Measurements from ENCODE around the gene P2RX1.

The P2RX1 gene

GRCh38 chr17:3915995-3916696 lies at the start of gene P2RX1:
TSS of gene P2RX1 (minus strand) at chr17:3916465. CDS start at chr17:3916225, 240 bp downstream.
- peak; percentile 32 for DNase-seq

DNA sequence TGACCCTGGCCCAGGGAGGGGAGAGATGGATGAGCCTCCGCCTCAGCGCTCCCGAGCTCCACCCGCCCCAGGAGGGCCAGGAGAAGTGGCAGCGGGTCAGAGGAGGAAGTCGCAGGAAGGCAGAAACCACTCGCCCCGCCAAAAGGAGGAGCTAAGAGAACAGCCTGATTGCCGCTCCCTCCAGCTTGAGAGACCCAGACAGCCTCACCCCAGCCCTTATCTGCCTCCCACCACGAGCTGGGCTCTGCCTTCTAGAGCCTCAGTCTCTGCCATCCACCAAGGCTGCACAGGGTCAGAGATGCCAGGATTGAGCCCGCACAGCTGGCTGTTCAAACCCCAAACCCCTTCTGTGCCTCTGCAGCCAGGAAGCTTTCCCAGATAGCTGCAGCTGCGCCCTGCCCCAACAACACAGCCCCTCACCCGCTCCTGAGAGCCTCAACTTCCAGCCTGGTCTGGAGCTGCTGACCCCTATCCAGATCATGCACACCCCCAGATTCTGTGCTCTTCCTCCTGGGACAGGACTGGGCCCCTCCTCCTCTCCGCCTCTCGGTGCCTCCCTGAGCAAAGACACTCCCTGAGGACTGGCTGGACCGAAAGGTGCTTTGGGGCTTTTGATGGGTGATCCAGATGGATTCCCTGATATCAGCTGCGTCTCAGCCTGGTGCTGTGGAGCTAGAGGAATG lies 49.0 kb upstream of the P2RX1 start:
- DNase-seq: peak; percentile 70

DNA sequence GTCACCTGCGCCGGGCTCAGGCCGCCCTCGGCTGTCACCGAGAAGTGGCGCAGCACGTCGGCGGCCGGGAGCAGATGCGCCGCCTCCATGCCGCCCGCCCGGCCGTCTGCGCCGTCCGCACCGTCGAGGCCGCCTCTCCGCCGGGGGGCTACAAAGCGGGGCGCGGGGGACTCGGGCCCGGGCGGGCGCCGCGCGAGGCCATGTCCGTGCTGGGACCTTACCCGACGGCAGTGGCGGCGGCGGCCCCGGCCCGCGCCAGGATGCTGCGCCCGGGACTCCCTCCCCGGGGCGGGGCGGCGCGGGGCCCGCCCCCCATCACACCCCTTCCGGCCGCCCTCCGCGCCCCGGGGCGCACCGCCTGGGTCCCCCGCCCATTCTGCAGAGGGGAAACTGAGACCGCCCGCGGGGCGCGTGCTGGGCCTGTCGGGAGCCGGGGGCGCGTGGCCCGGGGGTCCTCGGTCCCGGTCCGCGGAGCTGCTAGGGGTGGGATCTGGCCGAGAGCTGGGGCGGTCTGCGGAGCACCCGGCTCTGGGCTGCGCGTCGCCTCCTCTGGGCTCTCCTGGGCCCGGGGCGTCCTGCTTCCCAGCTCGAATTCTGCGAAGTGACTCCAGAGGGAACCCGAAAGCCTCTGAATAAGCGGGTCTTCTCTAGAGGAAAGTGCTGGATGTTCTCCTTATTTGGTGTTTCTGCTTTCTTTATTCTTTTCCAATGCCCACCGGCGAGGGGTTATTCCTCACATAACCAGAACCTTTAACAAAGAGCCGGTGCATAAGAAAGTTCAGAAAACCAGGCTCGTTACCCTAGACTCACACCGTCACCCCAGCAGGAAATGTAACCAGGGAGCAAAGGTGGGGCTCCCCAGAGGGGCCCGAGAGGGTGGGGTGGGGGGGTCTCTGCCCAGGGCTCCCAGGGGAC lies 48.2 kb upstream of the P2RX1 start, which contains the start of gene ATP2A3:
Gene ATP2A3, minus strand, starts transcription at position 235 of the 915 bp plus-strand sequence. Its CDS starts 146 bp downstream, at position 89.
- DNase-seq: peak; percentile 81

DNA sequence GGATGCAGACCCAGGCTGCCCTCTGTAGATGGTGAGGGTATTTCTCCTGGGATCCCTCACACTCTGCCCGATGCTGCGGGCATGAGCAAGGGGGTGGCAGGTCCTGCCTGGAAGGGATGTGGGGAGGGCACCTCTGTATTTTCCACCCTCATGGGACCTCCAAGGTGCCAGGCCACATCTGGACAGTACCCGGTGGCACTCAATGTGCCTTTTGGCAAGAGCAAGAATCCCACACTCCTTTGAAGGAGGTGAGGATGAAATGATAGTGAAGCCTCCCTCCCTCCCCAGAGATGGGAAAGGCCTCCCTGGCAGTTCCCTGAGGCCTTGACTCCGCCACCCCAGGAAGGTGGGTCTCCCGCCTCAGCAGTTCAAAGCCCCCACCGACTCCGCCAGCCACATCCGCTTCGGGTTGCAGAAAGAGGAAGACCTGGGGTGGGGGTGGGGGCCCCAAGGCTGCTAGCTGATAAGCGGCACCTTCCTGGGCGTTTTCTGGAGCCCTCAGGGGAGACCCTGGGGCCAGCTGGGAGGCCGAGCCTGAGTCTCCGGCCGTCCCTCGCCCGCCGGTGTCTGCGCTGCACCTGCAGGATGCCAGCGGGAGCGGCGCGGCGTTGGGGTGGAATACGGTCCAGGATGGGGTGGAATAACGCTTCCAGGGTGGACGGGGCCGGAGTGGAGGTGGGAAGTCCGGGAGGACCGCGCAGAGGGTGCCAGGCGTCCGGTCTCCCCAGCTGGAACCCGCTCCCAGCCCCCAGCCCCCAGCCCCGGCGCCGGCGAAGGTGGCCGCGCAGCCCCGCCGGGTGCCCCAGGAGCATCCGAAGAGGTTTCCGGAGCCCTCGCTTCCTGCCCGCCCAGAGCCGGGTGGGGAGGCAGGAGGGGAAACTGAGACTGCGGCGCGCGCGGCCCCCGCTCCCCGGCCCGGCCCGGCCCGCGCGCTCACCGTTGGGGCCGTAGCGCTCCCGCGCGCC lies 47.3 kb upstream of the P2RX1 start:
- peak; percentile 69 for DNase-seq

- DNase-seq: no peak
Measured at GRCh38 chr17:3962965-3963236, 46.6 kb upstream of the P2RX1 start.

DNA sequence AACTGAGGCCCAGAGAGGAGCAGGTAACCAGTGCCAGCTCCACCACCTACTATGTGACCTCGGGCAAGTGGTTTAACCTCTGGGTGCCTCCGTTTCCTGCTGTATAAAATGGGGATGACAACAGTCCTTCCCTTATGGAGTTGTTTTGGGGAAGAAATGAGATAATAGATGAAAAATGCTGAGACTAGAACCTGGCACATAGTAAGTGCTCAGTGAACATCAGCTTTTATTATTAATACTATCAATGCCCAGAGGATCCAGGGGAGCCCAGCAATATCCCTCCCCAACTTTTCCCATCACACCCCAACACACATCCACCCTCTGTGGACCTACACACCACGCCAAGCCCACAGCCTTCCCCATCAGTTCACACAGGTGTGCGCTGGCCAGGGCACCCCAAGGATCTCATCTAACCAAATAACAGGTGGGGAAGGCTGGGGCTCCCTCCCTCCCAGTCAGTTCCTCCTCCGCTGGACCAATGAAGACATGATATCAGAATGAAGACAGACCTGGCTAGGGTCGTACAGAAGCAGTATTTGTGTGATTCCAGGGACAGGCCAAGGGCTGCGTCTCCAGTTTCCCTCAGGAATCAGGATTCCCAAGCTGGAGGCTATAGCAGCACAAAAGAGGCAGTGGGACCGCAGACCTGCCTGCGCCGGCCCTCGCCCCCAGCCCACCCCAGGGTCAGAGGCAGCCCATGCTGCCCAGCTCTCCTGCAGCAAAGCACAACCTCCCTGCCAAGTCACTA lies 46.1 kb upstream of the P2RX1 start:
- DNase-seq: no peak

- peak; percentile 47 for DNase-seq
Measured at GRCh38 chr17:3961564-3962047, 45.3 kb upstream of the P2RX1 start.

DNA sequence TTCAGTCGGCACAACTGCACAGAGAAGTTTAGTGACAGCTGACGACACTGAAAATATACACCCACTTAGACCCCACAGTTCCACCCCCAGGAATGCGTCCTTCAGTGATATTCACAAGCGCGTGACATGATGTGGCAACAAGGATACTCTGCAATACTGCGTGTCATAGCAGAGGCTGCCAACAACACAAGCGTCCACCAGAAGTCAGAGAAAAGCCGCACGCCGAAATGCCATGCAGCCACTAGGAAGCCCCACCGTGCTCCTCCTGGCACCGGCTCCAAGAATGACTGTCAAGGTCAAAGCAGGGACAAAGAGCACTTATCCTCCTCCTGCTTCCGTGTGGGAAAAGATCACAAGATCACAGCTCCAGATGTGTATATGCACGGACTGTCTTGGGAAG lies 44.5 kb upstream of the P2RX1 start:
- DNase-seq: no peak

- no peak for DNase-seq
Measured at GRCh38 chr17:3959921-3960601, 43.8 kb upstream of the P2RX1 start.

DNA sequence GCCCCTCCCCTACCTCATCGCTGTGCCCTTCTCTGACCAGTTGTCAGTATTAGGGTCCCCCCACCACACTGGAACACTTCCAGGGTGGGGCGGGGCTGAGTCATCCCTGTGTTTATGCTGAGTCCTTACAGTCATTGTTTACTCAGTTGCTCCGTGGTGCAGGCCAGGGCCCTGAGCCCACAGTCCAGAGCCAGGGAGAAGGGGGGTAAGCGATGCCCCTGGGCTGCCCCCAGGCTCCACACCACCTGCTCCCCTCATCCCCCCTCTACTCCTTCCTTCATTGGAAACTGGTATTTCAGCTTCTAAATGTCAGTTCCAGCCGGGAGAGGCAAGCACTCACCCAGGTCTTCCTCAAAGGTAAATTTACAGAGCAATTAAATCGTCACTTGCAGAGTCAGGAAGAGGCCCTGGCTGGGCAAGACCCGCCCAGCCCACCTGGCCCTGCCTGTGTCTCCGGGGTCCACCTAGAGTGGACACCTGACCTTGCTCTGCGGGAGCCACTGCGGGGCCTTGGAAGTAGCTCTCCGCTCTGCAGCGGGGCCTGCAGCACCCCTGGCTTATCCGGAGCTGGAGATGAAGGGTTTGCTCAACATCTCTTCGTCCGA lies 43.1 kb upstream of the P2RX1 start:
- no peak for DNase-seq

DNA sequence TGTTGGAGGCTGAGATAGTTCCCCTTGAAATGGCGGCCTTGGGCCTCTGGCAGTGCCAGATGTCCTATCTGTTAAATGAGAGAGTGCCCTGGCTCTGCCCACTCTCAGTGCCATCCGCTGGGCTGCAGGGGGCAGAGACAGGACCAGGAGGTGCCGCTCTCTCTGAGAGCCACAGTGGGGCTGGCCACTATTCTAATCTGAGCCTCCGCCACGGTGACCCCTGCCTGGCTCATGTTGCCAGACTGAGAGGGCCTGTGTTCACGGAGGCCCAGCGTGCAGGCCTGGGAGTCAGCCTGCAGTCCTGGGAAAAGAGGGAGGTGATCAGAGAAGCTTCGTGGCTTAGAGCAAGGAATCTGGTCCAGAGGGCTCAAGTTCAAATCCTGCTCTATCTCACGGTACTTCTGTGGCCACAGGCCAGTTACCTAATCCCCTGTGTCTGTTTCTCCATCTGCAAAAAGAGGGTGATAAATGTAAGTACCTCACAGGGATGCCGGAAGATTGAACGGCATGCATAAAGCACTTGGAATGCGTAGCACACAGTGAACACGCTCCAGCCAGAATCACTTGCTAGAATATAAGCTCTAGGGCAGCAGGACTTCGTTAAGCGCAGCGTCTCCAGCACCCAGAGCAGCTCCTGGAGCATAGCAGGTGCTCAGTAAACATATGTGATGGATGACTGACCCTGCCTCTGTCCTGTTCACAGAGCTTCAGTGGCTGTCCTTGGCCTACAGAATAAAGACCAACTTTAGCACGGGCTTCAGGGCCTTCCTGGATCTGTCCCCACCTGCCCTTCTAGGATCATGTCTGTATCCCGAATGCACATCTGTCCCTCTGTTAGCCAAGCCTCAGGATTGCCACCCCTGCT lies 41.7 kb upstream of the P2RX1 start:
- no peak for DNase-seq

DNA sequence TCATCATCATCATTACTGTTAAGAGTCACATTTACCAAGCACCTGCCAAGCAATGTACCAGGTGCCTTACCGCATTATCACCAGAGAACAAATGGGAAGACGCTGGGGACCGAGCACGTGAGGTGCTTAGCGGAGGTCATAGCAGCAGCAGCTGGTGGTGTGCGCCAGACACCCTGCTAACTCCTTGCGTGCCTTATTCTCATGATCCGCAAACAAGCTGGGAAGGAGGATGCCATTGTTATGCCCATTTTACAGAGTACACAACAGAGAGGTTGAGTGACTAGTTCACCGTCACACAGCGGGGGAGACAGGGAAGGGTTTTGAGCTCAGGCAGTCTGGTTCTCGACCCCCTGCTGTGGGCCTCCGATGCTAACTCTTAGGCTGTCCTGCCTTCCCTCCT lies 40.7 kb upstream of the P2RX1 start:
- no peak for DNase-seq

DNA sequence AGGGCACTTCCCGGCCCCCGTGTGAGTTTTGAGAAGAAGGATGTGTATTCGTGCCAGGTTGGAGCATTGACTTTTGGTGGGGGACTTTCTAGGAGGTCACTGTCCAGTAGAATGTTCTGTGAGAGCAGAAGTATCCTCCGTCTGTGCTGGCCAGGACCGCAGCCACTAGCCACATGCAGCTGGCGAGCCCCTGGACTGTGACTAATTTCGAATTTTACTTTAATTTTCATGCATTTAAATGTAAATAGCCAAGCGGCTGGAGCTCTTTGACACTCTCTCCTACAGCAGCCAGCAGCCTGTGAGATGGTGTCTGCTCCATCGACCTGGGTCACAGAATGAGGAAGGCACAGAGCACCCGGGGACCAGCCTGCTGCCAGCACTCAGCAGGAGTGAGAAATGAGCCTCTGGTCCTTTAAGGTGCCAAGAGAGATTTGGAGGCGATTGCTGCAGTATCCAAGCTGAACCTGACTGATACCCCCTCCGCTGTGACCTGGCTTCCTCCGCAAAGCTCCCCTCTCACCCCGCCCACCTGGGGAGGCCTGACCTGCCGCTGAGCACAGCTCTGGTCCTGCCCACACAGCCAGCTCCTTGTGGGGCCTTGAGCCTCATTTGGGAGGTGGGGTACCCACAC lies 40.2 kb upstream of the P2RX1 start:
- no peak for DNase-seq

DNA sequence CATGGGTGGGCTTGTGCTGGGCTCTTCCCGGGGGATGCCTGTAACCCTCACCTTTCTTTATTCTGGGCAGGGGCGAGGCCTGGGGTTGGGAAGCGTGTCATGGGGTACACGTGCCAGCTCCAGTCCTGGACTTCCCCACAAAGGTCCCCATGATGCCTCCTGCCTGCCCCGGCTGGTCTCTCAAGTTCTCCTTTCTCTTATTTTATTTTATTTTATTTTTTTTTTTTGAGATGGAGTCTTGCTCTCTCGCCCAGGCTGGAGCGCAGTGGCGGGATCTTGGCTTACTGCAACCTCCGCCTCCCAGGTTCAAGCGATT lies 39.4 kb upstream of the P2RX1 start:
- no peak for DNase-seq

DNA sequence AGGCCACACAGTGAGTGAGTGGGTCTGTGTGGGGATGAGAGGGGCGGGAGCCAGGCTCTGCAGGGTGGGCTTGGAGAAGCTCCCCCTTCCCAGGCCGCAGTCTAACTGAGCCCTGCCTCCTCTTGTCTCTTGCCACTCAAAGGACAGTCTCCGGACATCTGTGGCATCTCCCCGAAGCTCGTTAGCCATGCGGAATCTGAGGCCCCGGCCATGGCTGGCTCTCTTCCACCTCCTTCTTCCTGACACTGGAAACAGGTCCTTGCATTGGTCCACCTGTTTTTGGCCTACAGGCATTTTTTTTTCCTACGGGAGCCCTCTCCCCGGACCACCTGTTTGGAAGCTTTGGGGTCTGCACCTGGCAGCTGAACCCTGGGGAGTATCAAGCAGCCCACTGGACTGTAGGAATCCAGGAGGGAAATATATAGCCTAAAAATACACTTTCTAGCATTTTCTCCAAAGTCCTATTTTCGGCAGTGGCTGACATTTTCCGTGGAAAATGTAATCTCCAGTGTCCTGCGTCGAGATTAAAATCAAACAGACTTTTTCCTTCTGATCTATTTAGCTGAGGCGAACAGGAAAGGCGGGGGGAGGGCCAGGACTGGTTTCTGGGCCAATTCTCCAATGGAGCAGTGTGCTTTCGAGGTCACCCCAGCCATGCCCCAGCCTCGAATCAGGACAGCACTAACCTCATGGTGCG lies 38.9 kb upstream of the P2RX1 start:
- no peak for DNase-seq

GRCh38 chr17:3954086-3954485 lies 37.8 kb upstream of the P2RX1 start:
- no peak for DNase-seq

DNA sequence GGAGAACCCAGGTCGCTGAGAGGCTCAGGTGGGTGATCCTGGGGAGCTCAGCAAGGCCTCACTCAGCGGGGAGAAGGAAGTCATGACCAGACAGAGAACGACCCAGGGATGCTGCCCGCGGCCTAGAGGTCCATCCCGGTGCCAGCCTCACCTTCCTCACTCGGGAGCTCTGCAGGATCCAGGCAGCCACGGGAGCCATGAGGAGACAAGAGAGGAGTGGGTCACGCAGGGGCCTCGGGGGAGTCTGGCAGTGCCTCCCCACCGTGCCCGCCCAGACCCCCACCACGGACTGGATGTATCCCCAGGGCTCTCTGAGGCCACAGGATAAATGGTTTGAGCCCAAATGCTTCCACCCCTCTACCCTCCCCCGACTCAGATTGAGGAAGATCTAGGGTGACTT lies 37.3 kb upstream of the P2RX1 start:
- DNase-seq: no peak

GRCh38 chr17:3952186-3952585 lies 35.9 kb upstream of the P2RX1 start:
- no peak for DNase-seq

DNA sequence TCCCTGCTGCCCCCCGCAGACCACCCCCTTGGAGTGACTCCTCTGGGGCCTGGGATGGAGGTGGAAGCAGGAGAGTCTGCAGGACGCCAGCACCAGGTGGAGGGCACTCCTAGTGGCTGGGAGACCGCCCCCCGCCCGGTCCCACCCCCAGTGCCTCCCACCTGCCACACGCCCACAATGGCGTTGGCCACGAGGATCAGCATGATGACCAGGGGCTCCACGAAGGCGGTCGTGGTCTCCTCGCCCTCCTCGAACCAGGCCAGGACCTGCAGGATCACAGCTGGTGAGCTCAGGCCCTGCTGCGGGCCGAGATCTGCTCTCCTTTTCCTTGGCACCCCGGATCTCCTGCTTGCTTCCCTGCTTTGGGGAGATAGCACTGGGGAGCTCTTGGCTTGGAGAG lies 35.2 kb upstream of the P2RX1 start:
- no peak for DNase-seq

All from activated T-cell treated with anti-CD3 and anti-CD28 coated beads, Interleukin-2, amount 50 U/mL, for 1 hour (primary cell).